Caco-2 (cell line): ENCODE results near the gene ADAM15. TPM values are rescaled to one million over a fixed set of nuclear protein-coding genes. Genes with fewer than 3 reads are reported as not detected.

Experiments
- BruUV-seq: library from RNA; stranded (reverse); fragments of 400-500 nt; replicated peaks from 2 replicates; lab custom pipeline; 2021; lab: Mats Ljungman, UMichigan
- CTCF ChIA-PET: fragments of 300-600 bp; sonication (Branson Sonifier 250); formaldehyde crosslinking; loops from one replicate; lab custom pipeline; 2022; ENCODE audit warnings: antibody characterized with exemption; lab: Charles Lee
- POLR2A ChIA-PET: fragments of 300-600 bp; sonication (Branson Sonifier 250); formaldehyde crosslinking; loops from one replicate; lab custom pipeline; 2022; ENCODE audit warnings: antibody characterized with exemption; lab: Charles Lee
- DNase-seq, 2 experiments: peaks; one replicate each; pipeline versions ENCODE4 v3.0.0 to v3.0.0-alpha.2; 2020 to 2022
- H3K27me3 ChIP-seq: replicated peaks from 2 replicates; pipeline ENCODE4 v1.6.0; 2011; ENCODE audit warnings: low read length; ENCODE audit not compliant: control insufficient read depth, insufficient read depth
- H3K36me3 ChIP-seq: 2 replicates; pipeline ENCODE4 v1.5.1; 2011; ENCODE audit warnings: low read length; ENCODE audit not compliant: control insufficient read depth, insufficient read depth
- H3K4me1 ChIP-seq: fragments of 250-450 bp; sonication (Bioruptor Pico); 2 replicates; pipeline ENCODE4 v1.5.1; 2020; ENCODE audit warnings: mild to moderate bottlenecking
- H3K4me3 ChIP-seq: 2 replicates; pipeline ENCODE4 v1.5.1; 2011; ENCODE audit warnings: low read depth, mild to moderate bottlenecking, control low read depth, low read length
- H3K9me3 ChIP-seq: fragments of 250-450 bp; sonication (Bioruptor Pico); 2 replicates; pipeline ENCODE4 v1.5.1; 2020; ENCODE audit warnings: mild to moderate bottlenecking, moderate library complexity
- H3K27ac Mint-ChIP-seq: one replicate; pipeline ENCODE4 v1.8.0; 2022; ENCODE audit warnings: mixed read lengths; ENCODE audit not compliant: unreplicated experiment
- H3K27me3 Mint-ChIP-seq: one replicate; pipeline ENCODE4 v1.8.0; 2022; ENCODE audit warnings: mixed read lengths; ENCODE audit not compliant: insufficient read depth, unreplicated experiment
- H3K36me3 Mint-ChIP-seq: one replicate; pipeline ENCODE4 v1.8.0; 2022; ENCODE audit warnings: mild to moderate bottlenecking, mixed read lengths; ENCODE audit not compliant: insufficient read depth, unreplicated experiment
- H3K4me1 Mint-ChIP-seq: one replicate; pipeline ENCODE4 v1.8.0; 2022; ENCODE audit warnings: low read depth, mixed read lengths; ENCODE audit not compliant: unreplicated experiment
- H3K4me3 Mint-ChIP-seq: one replicate; pipeline ENCODE4 v1.8.0; 2022; ENCODE audit warnings: mild to moderate bottlenecking, moderate library complexity, mixed read lengths; ENCODE audit not compliant: unreplicated experiment
- H3K9me3 Mint-ChIP-seq: one replicate; pipeline ENCODE4 v1.8.0; 2022; ENCODE audit warnings: mixed read lengths; ENCODE audit not compliant: unreplicated experiment
- intact Hi-C: fragments of 100-400 bp; cut with micrococcal nuclease; formaldehyde crosslinking; loops from one replicate; pipeline ENCODE4 v1.10.0; 2022; ENCODE audit not compliant: unreplicated experiment
- total RNA-seq: library from RNA; stranded (reverse); gene quantifications from 2 replicates; pipeline ENCODE4 v1.2.3, GENCODE V29; 2022
- TF ChIP-seq, protein P1 (sequence below), 2 experiments: fragments of 200-600 bp in 1 of 2; IDR thresholded peaks; 1 replicate in 1 of 2; 2 replicates in 1 of 2; pipeline versions ENCODE4 v1.5.1 to v1.8.0; 2011 to 2022; ENCODE audit warnings: antibody characterized with exemption in 1 of 2, control low read depth in 1 of 2, inconsistent platforms in 1 of 2, low read depth in 1 of 2, low read length in 1 of 2, mild to moderate bottlenecking in 1 of 2, moderate library complexity in 1 of 2; ENCODE audit not compliant: insufficient read depth in 1 of 2, severe bottlenecking in 1 of 2, unreplicated experiment in 1 of 2

ADAM15 gene
- total RNA-seq, 1 experiment from 2014 or later: 44.0 TPM

DNA sequence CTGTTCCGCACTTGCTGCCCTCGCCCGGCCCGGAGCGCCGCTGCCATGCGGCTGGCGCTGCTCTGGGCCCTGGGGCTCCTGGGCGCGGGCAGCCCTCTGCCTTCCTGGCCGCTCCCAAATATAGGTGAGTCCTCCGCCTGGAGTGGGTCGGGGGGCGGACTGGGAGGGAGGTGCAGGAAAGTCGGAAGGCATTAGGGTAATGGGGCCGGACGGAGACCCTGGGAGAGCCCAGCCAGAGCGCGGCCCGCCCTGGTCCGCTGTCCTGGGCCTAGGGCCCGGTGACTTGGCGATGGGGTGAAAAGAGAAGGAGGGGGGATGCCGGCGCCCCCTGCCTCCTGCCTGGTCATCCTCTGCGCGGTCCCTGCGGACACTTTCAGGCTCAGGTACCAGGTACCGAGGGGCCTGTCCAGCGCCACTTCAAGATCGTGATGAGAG lies 243 bp downstream of the ADAM15 start:
- peak overlapping the region; percentile 61 for H3K4me3 ChIP-seq

DNA sequence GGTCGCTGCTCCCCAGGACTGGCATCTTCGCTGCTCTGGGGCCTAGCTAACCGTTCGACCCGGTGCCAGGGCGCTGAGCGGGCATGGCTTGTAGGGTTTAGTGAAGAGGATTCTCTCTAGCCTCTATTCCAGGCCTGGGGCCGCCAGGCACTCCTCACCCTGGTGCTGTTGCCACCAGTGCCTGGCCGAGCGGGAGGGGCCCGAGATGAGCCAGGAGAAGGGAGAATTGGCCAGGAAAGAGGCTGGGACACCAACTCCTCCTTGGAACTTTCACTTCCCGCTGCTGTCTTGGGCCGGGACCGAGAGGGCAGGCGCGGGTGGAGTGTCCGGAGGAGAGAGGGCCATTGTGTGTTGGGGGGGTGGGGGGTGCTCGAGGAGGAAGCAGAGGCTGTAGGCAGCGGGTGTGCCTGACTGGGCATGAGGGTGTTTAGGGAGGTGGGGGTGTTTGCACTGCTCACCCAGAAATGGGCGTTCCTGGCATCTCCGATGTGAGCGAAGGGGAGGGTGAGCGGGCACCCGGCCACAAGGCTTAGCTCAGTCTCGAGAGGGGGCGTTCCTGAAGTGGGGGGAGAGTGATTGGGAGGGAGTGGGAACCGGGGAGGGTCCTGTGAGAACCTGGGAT lies 772 bp downstream of the ADAM15 start:
- H3K4me1 ChIP-seq: peaks cover 20% of the 10 kb centered on the region
- H3K36me3 Mint-ChIP-seq: peaks cover 6% of the 10 kb centered on the region
- peaks cover 19% of the 10 kb centered on the region for H3K4me1 Mint-ChIP-seq
- no peaks in the 10 kb centered on the region for H3K9me3 Mint-ChIP-seq
- CTCF ChIA-PET: interaction anchor here (0.6 to 1.6 kb wide), 6 partner anchors 9 to 108 kb away, joined by 3 to 9 read pairs (median 4); partner anchors contain the start of gene FLAD1
- H3K9me3 ChIP-seq: no peaks in the 10 kb centered on the region
- H3K4me3 Mint-ChIP-seq: peak overlapping the region; percentile 88
- POLR2A ChIA-PET: interaction anchor here (0.9 kb wide), 1 partner anchor 34 kb away, joined by 5 read pairs; no protein-coding TSS in a partner anchor
- H3K27ac Mint-ChIP-seq: no peak overlapping the region
- H3K27me3 ChIP-seq: no peaks in the 10 kb centered on the region
- no peak for DNase-seq
- intact Hi-C loops: loop anchor here (2.0 kb wide), 1 partner anchor 35 kb away; no protein-coding TSS in a partner anchor
- no TSS peak for BruUV-seq
- peak overlapping the region; percentile 61 for H3K4me3 ChIP-seq
- TF ChIP-seq, protein P1, sequence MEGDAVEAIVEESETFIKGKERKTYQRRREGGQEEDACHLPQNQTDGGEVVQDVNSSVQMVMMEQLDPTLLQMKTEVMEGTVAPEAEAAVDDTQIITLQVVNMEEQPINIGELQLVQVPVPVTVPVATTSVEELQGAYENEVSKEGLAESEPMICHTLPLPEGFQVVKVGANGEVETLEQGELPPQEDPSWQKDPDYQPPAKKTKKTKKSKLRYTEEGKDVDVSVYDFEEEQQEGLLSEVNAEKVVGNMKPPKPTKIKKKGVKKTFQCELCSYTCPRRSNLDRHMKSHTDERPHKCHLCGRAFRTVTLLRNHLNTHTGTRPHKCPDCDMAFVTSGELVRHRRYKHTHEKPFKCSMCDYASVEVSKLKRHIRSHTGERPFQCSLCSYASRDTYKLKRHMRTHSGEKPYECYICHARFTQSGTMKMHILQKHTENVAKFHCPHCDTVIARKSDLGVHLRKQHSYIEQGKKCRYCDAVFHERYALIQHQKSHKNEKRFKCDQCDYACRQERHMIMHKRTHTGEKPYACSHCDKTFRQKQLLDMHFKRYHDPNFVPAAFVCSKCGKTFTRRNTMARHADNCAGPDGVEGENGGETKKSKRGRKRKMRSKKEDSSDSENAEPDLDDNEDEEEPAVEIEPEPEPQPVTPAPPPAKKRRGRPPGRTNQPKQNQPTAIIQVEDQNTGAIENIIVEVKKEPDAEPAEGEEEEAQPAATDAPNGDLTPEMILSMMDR (IDR thresholded peaks at IDR 0.05; ENCODE audit: insufficient read depth in 1 of 2, low read depth in 1 of 2, low read length in 1 of 2, severe bottlenecking in 1 of 2, unreplicated experiment in 1 of 2): no peak
- H3K27me3 Mint-ChIP-seq: no peaks in the 10 kb centered on the region
- H3K36me3 ChIP-seq: no peaks in the 10 kb centered on the region

More for the DNA sequence above, 243 bp downstream of the ADAM15 start:
- no TSS peak for BruUV-seq
- H3K27me3 ChIP-seq: no peaks in the 10 kb centered on the region
- ChIA-PET CTCF (interaction anchor here (0.6 to 1.8 kb wide), 21 partner anchors 8 to 444 kb away, joined by 3 to 21 read pairs (median 5); partner anchors contain the start of genes EFNA4, FLAD1, KRTCAP2 and PMVK), POLR2A (interaction anchor here (0.5 to 1.0 kb wide), 5 partner anchors 8 to 115 kb away, joined by 3 to 9 read pairs (median 5); partner anchors contain the start of gene PMVK)
- no peak for DNase-seq
- no peaks in the 10 kb centered on the region for H3K27me3 Mint-ChIP-seq
- no peaks in the 10 kb centered on the region for H3K9me3 Mint-ChIP-seq
- H3K4me1 ChIP-seq: peaks cover 20% of the 10 kb centered on the region
- H3K27ac Mint-ChIP-seq: no peak overlapping the region
- H3K9me3 ChIP-seq: no peaks in the 10 kb centered on the region
- no peaks in the 10 kb centered on the region for H3K36me3 ChIP-seq
- H3K4me1 Mint-ChIP-seq: peaks cover 19% of the 10 kb centered on the region
- H3K36me3 Mint-ChIP-seq: peaks cover 6% of the 10 kb centered on the region
- H3K4me3 Mint-ChIP-seq: peak overlapping the region; percentile 88
- TF ChIP-seq, protein P1 (IDR thresholded peaks at IDR 0.05; ENCODE audit: insufficient read depth in 1 of 2, low read depth in 1 of 2, low read length in 1 of 2, severe bottlenecking in 1 of 2, unreplicated experiment in 1 of 2): no peak
- intact Hi-C loops: loop anchor here (2.0 kb wide), 1 partner anchor 35 kb away; no protein-coding TSS in a partner anchor
